IMR-90 (cell line): ENCODE results near the gene CNOT6. TPM values are rescaled to one million over a fixed set of nuclear protein-coding genes. Genes with fewer than 3 reads are reported as not detected.

Experiments
- ATAC-seq: fragments of 200-7000 bp; cut with Tn5 transposase; 2 replicates; pipeline ENCODE4 v1.9.1; 2020; ENCODE audit warnings: low read depth, mild to moderate bottlenecking, moderate library complexity
- BruUV-seq: library from RNA; stranded (reverse); fragments of 400-500 nt; replicated peaks from 2 replicates; lab custom pipeline; 2021; lab: Mats Ljungman, UMichigan
- CTCF ChIA-PET: fragments of 300-600 bp; formaldehyde crosslinking; extraction: SDS; loops from one replicate; lab custom pipeline; 2021; ENCODE audit warnings: antibody characterized with exemption; lab: Yijun Ruan, JAX
- POLR2A ChIA-PET: fragments of 300-600 bp; sonication (Branson Sonifier 250); formaldehyde crosslinking; loops from one replicate; lab custom pipeline; 2022; ENCODE audit warnings: antibody characterized with exemption; ENCODE audit not compliant: unreplicated experiment; lab: Charles Lee
- DNase-seq: peaks from one replicate; pipeline ENCODE4 v3.0.0; 2013
- H2AFZ ChIP-seq: replicated peaks from 2 replicates; pipeline ENCODE3; 2013; ENCODE audit warnings: low read length, mild to moderate bottlenecking; ENCODE audit not compliant: poor library complexity
- H2AK5ac ChIP-seq: 2 replicates; pipeline ENCODE4 v1.6.1; 2013; ENCODE audit warnings: low read depth, low read length, inconsistent platforms
- H2AK9ac ChIP-seq: replicated peaks from 2 replicates; pipeline ENCODE3; 2013; ENCODE audit warnings: mild to moderate bottlenecking, low read depth, low read length, moderate library complexity; ENCODE audit not compliant: poor library complexity
- H2BK120ac ChIP-seq: 2 replicates; pipeline ENCODE4 v1.6.1; 2013; ENCODE audit warnings: low read depth, low read length, inconsistent platforms
- H2BK15ac ChIP-seq: 3 replicates; pipeline ENCODE4 v1.6.1; 2013; ENCODE audit warnings: low read depth, low read length, inconsistent platforms
- H2BK20ac ChIP-seq: 2 replicates; pipeline ENCODE4 v1.6.1; 2013; ENCODE audit warnings: low read depth, mild to moderate bottlenecking, inconsistent platforms, low read length, moderate library complexity
- H2BK5ac ChIP-seq: 2 replicates; pipeline ENCODE4 v1.6.1; 2013; ENCODE audit warnings: mild to moderate bottlenecking, low read depth, low read length, inconsistent platforms; ENCODE audit not compliant: poor library complexity, severe bottlenecking
- H3K14ac ChIP-seq: replicated peaks from 2 replicates; pipeline ENCODE4 v1.6.1; 2013; ENCODE audit warnings: low read depth, low read length, inconsistent platforms
- H3K18ac ChIP-seq: 2 replicates; pipeline ENCODE4 v1.6.1; 2013; ENCODE audit warnings: low read depth, low read length, control low read depth
- H3K23ac ChIP-seq: 2 replicates; pipeline ENCODE4 v1.6.1; 2013; ENCODE audit warnings: low read depth, low read length, inconsistent platforms
- H3K27ac ChIP-seq: 2 replicates; pipeline ENCODE4 v1.5.1; 2013; ENCODE audit warnings: mild to moderate bottlenecking, control low read depth, low read length; ENCODE audit not compliant: insufficient read depth
- H3K27me3 ChIP-seq: 2 replicates; pipeline ENCODE4 v1.6.1; 2013; ENCODE audit warnings: low read length; ENCODE audit not compliant: control insufficient read depth, insufficient read depth
- H3K36me3 ChIP-seq: 2 replicates; pipeline ENCODE4 v1.6.1; 2013; ENCODE audit warnings: low read length, mixed read lengths; ENCODE audit not compliant: control insufficient read depth, insufficient read depth
- H3K4ac ChIP-seq: 2 replicates; pipeline ENCODE4 v1.6.1; 2013; ENCODE audit warnings: low read depth, low read length, inconsistent platforms
- H3K4me1 ChIP-seq: 2 replicates; pipeline ENCODE4 v1.6.1; 2013; ENCODE audit warnings: low read length, mixed read lengths; ENCODE audit not compliant: control insufficient read depth, insufficient read depth
- H3K4me2 ChIP-seq: 2 replicates; pipeline ENCODE4 v1.6.1; 2013; ENCODE audit warnings: low read depth, mild to moderate bottlenecking, control low read depth, low read length, moderate library complexity
- H3K4me3 ChIP-seq: 2 replicates; pipeline ENCODE4 v1.5.1; 2013; ENCODE audit warnings: low read depth, mild to moderate bottlenecking, control low read depth, low read length, moderate library complexity; ENCODE audit not compliant: insufficient read depth
- H3K56ac ChIP-seq: 2 replicates; pipeline ENCODE4 v1.6.1; 2013; ENCODE audit warnings: low read length, inconsistent platforms; ENCODE audit not compliant: insufficient read depth; ENCODE audit errors: extremely low read depth
- H3K79me1 ChIP-seq, 2 experiments: 2 replicates each; pipeline ENCODE4 v1.6.1; 2013; ENCODE audit warnings: low read length in 2 of 2, inconsistent platforms in 1 of 2, low read depth in 1 of 2
- H3K9ac ChIP-seq: 2 replicates; pipeline ENCODE4 v1.6.1; 2013; ENCODE audit warnings: low read depth, low read length, control low read depth
- H3K9me1 ChIP-seq: 2 replicates; pipeline ENCODE4 v1.6.1; 2013; ENCODE audit warnings: low read length, inconsistent platforms; ENCODE audit not compliant: insufficient read depth
- H3K9me3 ChIP-seq: 2 replicates; pipeline ENCODE4 v1.6.1; 2013; ENCODE audit warnings: low read length; ENCODE audit not compliant: control insufficient read depth, insufficient read depth
- H4K20me1 ChIP-seq: 2 replicates; pipeline ENCODE4 v1.6.1; 2013; ENCODE audit warnings: low read length, inconsistent platforms; ENCODE audit not compliant: insufficient read depth
- H4K5ac ChIP-seq: 2 replicates; pipeline ENCODE4 v1.6.1; 2013; ENCODE audit warnings: mild to moderate bottlenecking, low read depth, low read length, control low read depth
- H4K8ac ChIP-seq, 2 experiments: 2 replicates each; pipeline ENCODE4 v1.6.1; 2013; ENCODE audit warnings: low read depth in 2 of 2, low read length in 2 of 2, control low read depth in 1 of 2, inconsistent platforms in 1 of 2
- H4K91ac ChIP-seq: 2 replicates; pipeline ENCODE4 v1.6.1; 2013; ENCODE audit warnings: low read depth, low read length, inconsistent platforms; ENCODE audit not compliant: insufficient read depth
- BHLHE40 ChIP-seq: fragments of 150-350 bp; IDR thresholded peaks from 2 replicates; pipeline ENCODE4 v1.6.1; 2016; ENCODE audit warnings: mild to moderate bottlenecking, low read depth, low read length
- CEBPB ChIP-seq: IDR thresholded peaks from 2 replicates; pipeline ENCODE4 v1.6.1; 2012; ENCODE audit warnings: low read depth, low read length, improper control_type of control experiment
- CHD1 ChIP-seq: IDR thresholded peaks from 2 replicates; pipeline ENCODE4 v1.6.1; 2012; ENCODE audit warnings: low read depth, low read length, improper control_type of control experiment
- CTCF ChIP-seq: conservative IDR thresholded peaks from 2 replicates; pipeline ENCODE4 v1.5.1; 2012; ENCODE audit warnings: mild to moderate bottlenecking, low read depth, low read length, improper control_type of control experiment
- ELK1 ChIP-seq: fragments of 150-350 bp; IDR thresholded peaks from 2 replicates; pipeline ENCODE4 v1.6.1; 2016; ENCODE audit warnings: low read depth, mild to moderate bottlenecking, low read length, moderate library complexity, borderline replicate concordance
- FOS ChIP-seq: fragments of 150-350 bp; IDR thresholded peaks from 2 replicates; pipeline ENCODE4 v1.6.1; 2016; ENCODE audit warnings: low read depth, low read length
- MAZ ChIP-seq: IDR thresholded peaks from 2 replicates; pipeline ENCODE4 v1.6.1; 2012; ENCODE audit warnings: low read depth, mild to moderate bottlenecking, low read length, improper control_type of control experiment, moderate library complexity, borderline replicate concordance
- MXI1 ChIP-seq: IDR thresholded peaks from 2 replicates; pipeline ENCODE4 v1.6.1; 2012; ENCODE audit warnings: low read depth, mild to moderate bottlenecking, low read length, moderate library complexity, borderline replicate concordance
- POLR2A ChIP-seq: IDR thresholded peaks from 2 replicates; pipeline ENCODE4 v1.6.1; 2012; ENCODE audit warnings: mild to moderate bottlenecking, low read depth, low read length
- RAD21 ChIP-seq: IDR thresholded peaks from 2 replicates; pipeline ENCODE4 v1.6.1; 2012; ENCODE audit warnings: low read length, improper control_type of control experiment
- RCOR1 ChIP-seq: IDR thresholded peaks from 2 replicates; pipeline ENCODE4 v1.6.1; 2012; ENCODE audit warnings: mild to moderate bottlenecking, low read length, improper control_type of control experiment; ENCODE audit not compliant: insufficient replicate concordance
- RFX5 ChIP-seq: IDR thresholded peaks from 2 replicates; pipeline ENCODE4 v1.8.0; 2012; ENCODE audit warnings: low read depth, mild to moderate bottlenecking, low read length, moderate library complexity
- SMC3 ChIP-seq: fragments of 150-350 bp; IDR thresholded peaks from 2 replicates; pipeline ENCODE4 v1.6.1; 2016; ENCODE audit warnings: low read depth, mild to moderate bottlenecking, antibody characterized with exemption, low read length, moderate library complexity
- USF2 ChIP-seq: fragments of 150-350 bp; IDR thresholded peaks from 2 replicates; pipeline ENCODE4 v1.6.1; 2017; ENCODE audit warnings: mild to moderate bottlenecking, antibody characterized with exemption, low read length, low read depth
- WGBS, 2 experiments: methylation state at CpG; one replicate each; pipeline versions ENCODE4 v1.1.5 to v1.1.7; 2013; ENCODE audit warnings: missing lambda C conversion rate in 2 of 2; ENCODE audit not compliant: insufficient read length in 1 of 2; ENCODE audit errors: extremely low coverage in 2 of 2; 5-methylcytosine and 5-hydroxymethylcytosine counted together
- dilution Hi-C: fragments of 300-500 bp; cut with HindIII; formaldehyde crosslinking; loops from one replicate; pipeline ENCODE4 v1.14.3; 2018; ENCODE audit warnings: low sequenced_read_pairs; ENCODE audit not compliant: unreplicated experiment
- in situ Hi-C: fragments of 300-500 bp; cut with MboI; formaldehyde crosslinking; loops from 3 replicates; pipeline ENCODE4 v1.14.3; 2019; ENCODE audit warnings: low sequenced_read_pairs, inconsistent platforms, mixed read lengths
- intact Hi-C: fragments of 100-400 bp; cut with micrococcal nuclease; formaldehyde crosslinking; loops from 2 replicates; pipeline ENCODE4 v1.10.0; 2022
- polyA plus RNA-seq, 3 experiments: library from polyadenylated mRNA; depleted of rRNA; stranded (reverse); fragments of >200 nt; gene quantifications; 2 replicates each; pipeline ENCODE4 v1.2.3, GENCODE V29; 2012; ENCODE audit warnings: low replicate concordance in 1 of 3
- total RNA-seq: library from RNA; depleted of rRNA; stranded (reverse); fragments of >200 nt; gene quantifications from 2 replicates; pipeline ENCODE4 v1.2.3, GENCODE V29; 2012

The CNOT6 gene
- total and polyA plus RNA-seq, 2 of the 4 experiments (the other 2 are of a cell fraction) = 9.7 to 10.8 TPM

- H3K4me2 ChIP-seq = peak overlapping the region; percentile 6; the same call in 1 of the 2 replicates
- H2AK9ac ChIP-seq = no peak overlapping the region
- POLR2A ChIA-PET = no interaction called here
- H3K27me3 ChIP-seq = no peaks in the 10 kb centered on the region
- peaks cover 16% of the 10 kb centered on the region for H3K36me3 ChIP-seq
- no peak overlapping the region for H3K27ac ChIP-seq
- no peak overlapping the region for H3K9ac ChIP-seq
- CTCF ChIA-PET = interaction anchor here (0.6 to 1.6 kb wide), 2 partner anchors 10 to 654 kb away, joined by 3 read pairs; no protein-coding TSS in a partner anchor
- no peak overlapping the region for H3K18ac ChIP-seq
- dilution Hi-C loops (no loop called here), in situ Hi-C loops (no loop called here), intact Hi-C loops (no loop called here)
- H3K79me1 ChIP-seq = peaks cover 21 to 23% of the 10 kb centered on the region in 2 experiments
- H2BK20ac ChIP-seq = no peak overlapping the region
- peaks cover 13% of the 10 kb centered on the region for H3K4me1 ChIP-seq
- no peak for ATAC-seq
- H3K4ac ChIP-seq = no peak overlapping the region
- no peak overlapping the region for H3K56ac ChIP-seq
- H3K9me1 ChIP-seq = peaks cover 6% of the 10 kb centered on the region; the same call in 1 of the 2 replicates
- no peak overlapping the region for H3K4me3 ChIP-seq
- no peak overlapping the region for H2BK15ac ChIP-seq
- TF ChIP-seq ELK1 (no peak), FOS (no peak), CTCF (no peak), POLR2A (no peak), CHD1 (no peak), BHLHE40 (no peak), CEBPB (no peak), MAZ (no peak), RFX5 (no peak), USF2 (no peak), RAD21 (no peak), RCOR1 (no peak), MXI1 (no peak), SMC3 (no peak)
- no peak overlapping the region for H2BK5ac ChIP-seq
- no TSS peak for BruUV-seq
- no peak overlapping the region for H4K8ac ChIP-seq
- DNase-seq = no peak
- no peak overlapping the region for H4K91ac ChIP-seq
- WGBS, 2 experiments = no CpG with 5 or more reads among the region's 3 CpGs
- no peak overlapping the region for H2AK5ac ChIP-seq
- no peaks in the 10 kb centered on the region for H3K9me3 ChIP-seq
- no peak overlapping the region for H2AFZ ChIP-seq
- no peak overlapping the region for H4K5ac ChIP-seq
- H3K14ac ChIP-seq = no peak overlapping the region
- no peak overlapping the region for H2BK120ac ChIP-seq
- peaks cover 20% of the 10 kb centered on the region; the same call in 1 of the 2 replicates for H4K20me1 ChIP-seq
- no peak overlapping the region for H3K23ac ChIP-seq
These were observed 59.4 kb downstream of the CNOT6 start for GRCh38 chr5:180553530-180553929.
